Type B pancreatic cell (in vitro differentiated cells): Measurements from ENCODE around the gene RIT2. TPM values are rescaled to one million over a fixed set of nuclear protein-coding genes. Genes with fewer than 3 reads are reported as not detected.

ENCODE experiments used
- DNase-seq: peaks from one replicate; pipeline ENCODE4 v3.0.0; 2021; ENCODE audit warnings: mixed read lengths; ENCODE audit not compliant: unreplicated experiment; ENCODE audit errors: extremely low spot score
- H3K27ac Mint-ChIP-seq: 2 replicates; pipeline ENCODE4 v1.8.0; 2021; ENCODE audit warnings: mild to moderate bottlenecking, mixed read lengths
- H3K27me3 Mint-ChIP-seq: 2 replicates; pipeline ENCODE4 v1.8.0; 2021; ENCODE audit warnings: mixed read lengths
- H3K36me3 Mint-ChIP-seq: 2 replicates; pipeline ENCODE4 v1.8.0; 2021; ENCODE audit warnings: mixed read lengths
- H3K4me1 Mint-ChIP-seq: one replicate; pipeline ENCODE4 v1.8.0; 2021; ENCODE audit warnings: mixed read lengths; ENCODE audit not compliant: unreplicated experiment
- H3K4me3 Mint-ChIP-seq: 2 replicates; pipeline ENCODE4 v1.8.0; 2021; ENCODE audit warnings: mild to moderate bottlenecking, mixed read lengths
- H3K9me3 Mint-ChIP-seq: 2 replicates; pipeline ENCODE4 v1.8.0; 2021; ENCODE audit warnings: mixed read lengths
- total RNA-seq: library from RNA; stranded (reverse); gene quantifications from 2 replicates; pipeline ENCODE4 v1.2.1, GENCODE V29; 2021; ENCODE audit warnings: low replicate concordance
- TF ChIP-seq, protein P1 (sequence below): fragments of 200-600 bp; sonication (generic); conservative IDR thresholded peaks from 2 replicates; pipeline ENCODE4 v1.5.0; 2021; ENCODE audit warnings: antibody characterized with exemption, mild to moderate bottlenecking

RIT2 gene
- total RNA-seq, 1 donor from 2014 or later = not detected

DNA sequence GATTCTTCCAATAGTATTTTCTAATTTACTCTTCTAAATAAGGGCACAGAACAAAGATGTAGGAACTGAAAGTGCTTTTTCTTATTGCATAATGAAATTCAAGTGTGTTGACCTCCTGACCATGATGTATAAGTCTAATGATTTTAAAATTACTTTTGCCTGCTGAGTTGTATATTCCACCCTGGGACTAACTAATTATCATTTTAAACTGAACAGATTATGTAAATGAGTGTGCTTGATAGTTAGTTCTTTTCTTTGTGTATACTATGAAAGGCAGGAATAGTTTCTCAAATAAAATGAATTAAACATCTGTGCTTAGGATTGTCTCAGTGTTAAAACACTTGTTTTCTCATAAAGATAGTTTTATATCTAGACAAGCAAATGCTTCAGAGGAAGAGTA is 284.5 kb downstream of the RIT2 start:
- no peak overlapping the region for H3K4me3 Mint-ChIP-seq
- no peaks in the 10 kb centered on the region for H3K27me3 Mint-ChIP-seq
- H3K9me3 Mint-ChIP-seq = no peaks in the 10 kb centered on the region
- DNase-seq = no peak
- H3K36me3 Mint-ChIP-seq = no peaks in the 10 kb centered on the region
- H3K27ac Mint-ChIP-seq = no peak overlapping the region
- TF ChIP-seq, protein P1, sequence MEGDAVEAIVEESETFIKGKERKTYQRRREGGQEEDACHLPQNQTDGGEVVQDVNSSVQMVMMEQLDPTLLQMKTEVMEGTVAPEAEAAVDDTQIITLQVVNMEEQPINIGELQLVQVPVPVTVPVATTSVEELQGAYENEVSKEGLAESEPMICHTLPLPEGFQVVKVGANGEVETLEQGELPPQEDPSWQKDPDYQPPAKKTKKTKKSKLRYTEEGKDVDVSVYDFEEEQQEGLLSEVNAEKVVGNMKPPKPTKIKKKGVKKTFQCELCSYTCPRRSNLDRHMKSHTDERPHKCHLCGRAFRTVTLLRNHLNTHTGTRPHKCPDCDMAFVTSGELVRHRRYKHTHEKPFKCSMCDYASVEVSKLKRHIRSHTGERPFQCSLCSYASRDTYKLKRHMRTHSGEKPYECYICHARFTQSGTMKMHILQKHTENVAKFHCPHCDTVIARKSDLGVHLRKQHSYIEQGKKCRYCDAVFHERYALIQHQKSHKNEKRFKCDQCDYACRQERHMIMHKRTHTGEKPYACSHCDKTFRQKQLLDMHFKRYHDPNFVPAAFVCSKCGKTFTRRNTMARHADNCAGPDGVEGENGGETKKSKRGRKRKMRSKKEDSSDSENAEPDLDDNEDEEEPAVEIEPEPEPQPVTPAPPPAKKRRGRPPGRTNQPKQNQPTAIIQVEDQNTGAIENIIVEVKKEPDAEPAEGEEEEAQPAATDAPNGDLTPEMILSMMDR = no peak
- peaks cover 6% of the 10 kb centered on the region for H3K4me1 Mint-ChIP-seq

DNA sequence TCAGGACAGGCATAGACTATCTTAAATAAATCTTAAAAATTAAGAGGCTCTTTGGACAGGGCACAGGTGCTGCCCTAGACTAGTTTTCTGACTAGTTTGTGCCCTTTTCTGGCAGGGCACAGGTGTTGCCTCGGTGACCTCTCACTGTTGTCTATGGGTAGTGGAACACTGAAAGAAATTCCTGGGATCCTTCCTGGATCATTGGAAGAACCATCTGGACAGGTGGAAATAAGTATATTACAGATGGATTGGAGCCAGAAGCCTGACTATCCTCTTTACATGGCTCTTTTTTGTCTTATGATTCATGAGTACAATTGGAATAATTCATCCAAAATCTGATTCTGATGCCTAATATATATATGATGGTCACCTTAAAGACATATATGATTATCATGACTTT is 286.6 kb downstream of the RIT2 start:
- Mint-ChIP-seq H3K4me3 (no peak overlapping the region), H3K27me3 (no peaks in the 10 kb centered on the region), H3K27ac (no peak overlapping the region), H3K36me3 (no peaks in the 10 kb centered on the region), H3K9me3 (no peaks in the 10 kb centered on the region), H3K4me1 (peaks cover 6% of the 10 kb centered on the region)
- TF ChIP-seq, protein P1 = no peak
- no peak for DNase-seq

DNA sequence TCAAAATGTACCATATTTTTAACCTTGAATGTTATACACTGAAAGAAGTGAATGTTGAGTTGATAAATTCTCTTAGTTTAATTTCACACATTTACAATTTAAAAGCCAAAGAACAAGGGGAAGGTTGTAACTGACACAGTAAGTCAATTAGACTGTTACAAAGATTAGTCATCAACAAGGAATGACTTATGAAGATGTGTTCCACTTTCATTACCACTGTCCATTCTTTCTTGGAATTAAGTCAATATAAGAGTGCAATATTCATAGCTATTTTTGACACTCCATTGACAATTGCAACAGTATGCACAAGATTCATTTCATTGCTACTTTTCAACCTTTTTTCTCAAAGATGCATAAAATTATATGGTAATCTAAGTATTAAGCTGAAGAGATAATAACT is 291.3 kb downstream of the RIT2 start:
- no peaks in the 10 kb centered on the region for H3K9me3 Mint-ChIP-seq
- no peaks in the 10 kb centered on the region for H3K4me1 Mint-ChIP-seq
- no peaks in the 10 kb centered on the region for H3K27me3 Mint-ChIP-seq
- H3K27ac Mint-ChIP-seq = no peak overlapping the region
- H3K4me3 Mint-ChIP-seq = no peak overlapping the region
- no peak for DNase-seq
- TF ChIP-seq, protein P1 = no peak
- H3K36me3 Mint-ChIP-seq = no peaks in the 10 kb centered on the region

DNA sequence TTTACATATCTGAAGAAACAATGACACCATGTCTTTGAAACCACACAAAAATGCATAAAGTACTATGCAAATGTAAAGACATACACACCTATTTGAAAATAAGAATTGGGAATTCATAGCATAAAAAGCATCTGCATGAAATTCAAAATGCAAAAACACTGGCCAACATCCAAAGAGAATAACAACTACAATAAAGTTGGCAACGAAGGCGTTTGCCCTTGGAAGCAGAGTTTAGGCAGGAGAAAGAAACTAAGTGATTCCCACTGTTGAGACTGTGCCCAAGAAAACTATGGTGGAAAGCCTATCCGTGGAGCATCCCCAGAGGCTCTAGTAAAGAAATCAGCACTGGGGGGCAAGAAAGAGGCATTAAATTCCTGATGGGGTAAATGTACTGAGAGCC is 292.8 kb downstream of the RIT2 start:
- no peak overlapping the region for H3K27ac Mint-ChIP-seq
- TF ChIP-seq, protein P1 = no peak

DNA sequence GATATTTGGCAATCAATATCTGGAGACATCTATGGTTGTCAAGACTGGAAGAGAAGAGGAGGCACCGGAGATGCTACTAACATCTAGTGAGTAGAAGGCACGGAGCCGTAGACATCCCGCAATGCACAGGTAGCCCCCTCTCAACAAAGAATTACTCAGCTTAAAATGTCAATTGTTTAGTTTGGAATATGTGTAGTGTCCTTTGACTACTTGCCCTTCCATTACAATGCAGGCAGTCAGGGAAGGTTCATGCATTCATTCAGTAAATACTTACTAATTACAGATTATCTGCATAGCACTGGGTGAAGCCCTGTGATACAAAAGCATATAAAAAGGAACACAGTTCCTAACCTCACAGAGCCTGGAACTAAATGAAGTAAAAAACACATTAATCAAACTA is 294.0 kb downstream of the RIT2 start:
- Mint-ChIP-seq H3K4me1 (no peaks in the 10 kb centered on the region), H3K27ac (no peak overlapping the region), H3K9me3 (no peaks in the 10 kb centered on the region), H3K36me3 (no peaks in the 10 kb centered on the region), H3K4me3 (no peak overlapping the region), H3K27me3 (no peaks in the 10 kb centered on the region)
- TF ChIP-seq, protein P1 = no peak
- DNase-seq = no peak

More for the DNA sequence above, 292.8 kb downstream of the RIT2 start:
- H3K9me3 Mint-ChIP-seq = no peaks in the 10 kb centered on the region
- no peaks in the 10 kb centered on the region for H3K27me3 Mint-ChIP-seq
- no peaks in the 10 kb centered on the region for H3K4me1 Mint-ChIP-seq
- H3K36me3 Mint-ChIP-seq = no peaks in the 10 kb centered on the region
- no peak for DNase-seq
- H3K4me3 Mint-ChIP-seq = no peak overlapping the region

DNA sequence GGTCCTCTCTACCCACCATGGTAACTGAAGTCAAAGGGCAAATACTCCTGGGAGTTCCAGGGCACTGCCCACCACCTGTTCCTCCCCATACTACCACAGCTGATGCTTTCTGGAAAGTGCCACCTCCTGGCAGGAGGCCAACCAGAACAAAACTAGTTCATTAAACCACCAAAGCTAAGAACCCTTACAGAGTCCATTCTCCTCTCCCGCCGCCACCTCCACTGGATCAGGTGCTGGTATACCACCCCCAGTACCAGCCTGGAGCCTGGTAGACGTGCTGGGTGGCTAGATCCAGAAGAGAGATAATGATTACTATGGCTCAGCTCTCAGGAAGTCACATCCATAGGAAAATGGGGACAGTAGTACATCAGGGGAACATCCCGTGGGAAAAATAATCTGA is 300.9 kb downstream of the RIT2 start:
- Mint-ChIP-seq H3K27me3 (no peaks in the 10 kb centered on the region), H3K4me1 (no peaks in the 10 kb centered on the region), H3K9me3 (no peaks in the 10 kb centered on the region), H3K27ac (no peak overlapping the region), H3K4me3 (no peak overlapping the region), H3K36me3 (no peaks in the 10 kb centered on the region)
- TF ChIP-seq, protein P1 = no peak
- no peak for DNase-seq
